OCI-LY1 (cell line): ENCODE results near the gene TPST2.

Experiments used
- H2AFZ ChIP-seq: fragments of 200-600 bp; sonication (generic), shearing (Covaris generic); 2 replicates; pipeline ENCODE4 v1.6.0; 2014; ENCODE audit warnings: antibody characterized with exemption, mild to moderate bottlenecking, low read length
- H3F3A ChIP-seq: fragments of 200-600 bp; sonication (generic), shearing (Covaris generic); 2 replicates; pipeline ENCODE4 v1.6.0; 2014; ENCODE audit warnings: mild to moderate bottlenecking, antibody characterized with exemption, low read length, moderate library complexity; ENCODE audit not compliant: insufficient read depth
- H3K27ac ChIP-seq: fragments of 200-600 bp; sonication (generic); 2 replicates; pipeline ENCODE4 v1.5.1; 2014; ENCODE audit warnings: low read length, mixed run types, mild to moderate bottlenecking, low read depth; ENCODE audit not compliant: poor library complexity, severe bottlenecking
- H3K27me3 ChIP-seq: fragments of 200-600 bp; sonication (generic); 2 replicates; pipeline ENCODE4 v1.6.0; 2014; ENCODE audit warnings: antibody characterized with exemption, mild to moderate bottlenecking, low read length, moderate library complexity; ENCODE audit not compliant: insufficient read depth
- H3K36me3 ChIP-seq: fragments of 200-600 bp; sonication (generic); 2 replicates; pipeline ENCODE4 v1.6.1; 2014; ENCODE audit warnings: mild to moderate bottlenecking, antibody characterized with exemption, low read length, moderate library complexity, mixed read lengths; ENCODE audit not compliant: insufficient read depth
- H3K4me1 ChIP-seq: fragments of 200-600 bp; sonication (generic); 2 replicates; pipeline ENCODE4 v1.5.1; 2014; ENCODE audit warnings: mild to moderate bottlenecking, low read length, moderate library complexity; ENCODE audit not compliant: insufficient read depth, severe bottlenecking
- H3K4me2 ChIP-seq: fragments of 200-600 bp; sonication (generic), shearing (Covaris generic); 2 replicates; pipeline ENCODE4 v1.6.1; 2014; ENCODE audit warnings: low read length
- H3K4me3 ChIP-seq: fragments of 200-600 bp; sonication (generic); 2 replicates; pipeline ENCODE4 v1.5.1; 2014; ENCODE audit warnings: low read length, low read depth, mild to moderate bottlenecking, mixed read lengths; ENCODE audit not compliant: poor library complexity, severe bottlenecking
- H3K79me2 ChIP-seq: fragments of 200-600 bp; shearing (Covaris generic); 2 replicates; pipeline ENCODE4 v1.6.1; 2016; ENCODE audit warnings: mixed run types, low read length, mixed read lengths; ENCODE audit not compliant: insufficient read depth
- H3K9ac ChIP-seq: fragments of 200-600 bp; sonication (generic), shearing (Covaris generic); 2 replicates; pipeline ENCODE4 v1.6.1; 2014; ENCODE audit warnings: mild to moderate bottlenecking, low read length, mixed read lengths
- H3K9me2 ChIP-seq: fragments of 200-600 bp; sonication (generic), shearing (Covaris generic); 2 replicates; pipeline ENCODE4 v1.6.1; 2014; ENCODE audit warnings: low read depth, mild to moderate bottlenecking, low read length, mixed read lengths
- H3K9me3 ChIP-seq: fragments of 200-600 bp; shearing (Covaris generic); 2 replicates; pipeline ENCODE4 v1.6.1; 2014; ENCODE audit warnings: low read length, mixed read lengths
- H4K20me1 ChIP-seq: fragments of 200-600 bp; sonication (generic), shearing (Covaris generic); 2 replicates; pipeline ENCODE4 v1.6.0; 2016; ENCODE audit warnings: mild to moderate bottlenecking, low read length; ENCODE audit not compliant: insufficient read depth
- CTCF ChIP-seq: fragments of 200-600 bp; sonication (generic), shearing (Covaris generic); IDR thresholded peaks from 2 replicates; pipeline ENCODE4 v1.5.1; 2017; ENCODE audit warnings: mild to moderate bottlenecking, antibody characterized with exemption, low read length, moderate library complexity, mixed read lengths
- EZH2 ChIP-seq: fragments of 200-600 bp; sonication (generic), shearing (Covaris generic); IDR thresholded peaks from 2 replicates; pipeline ENCODE4 v1.8.0; 2017; ENCODE audit warnings: borderline replicate concordance, mixed run types, mild to moderate bottlenecking, antibody characterized with exemption, low read length, moderate library complexity, mixed read lengths

Gene TPST2

GRCh38 chr22:26501996-26502395 is 87.9 kb downstream of the TPST2 start:
- H3K4me2 ChIP-seq: no peak overlapping the region
- no peak overlapping the region for H3K27ac ChIP-seq
- peaks cover 83% of the 10 kb centered on the region for H3K36me3 ChIP-seq
- no peak overlapping the region for H2AFZ ChIP-seq
- no peaks in the 10 kb centered on the region for H3F3A ChIP-seq
- no peak overlapping the region for H3K9ac ChIP-seq
- no peak overlapping the region for H3K4me3 ChIP-seq
- H3K4me1 ChIP-seq: peaks cover 18% of the 10 kb centered on the region
- H3K79me2 ChIP-seq: no peaks in the 10 kb centered on the region
- TF ChIP-seq EZH2 (no peak), CTCF (no peak)
- no peaks in the 10 kb centered on the region for H3K9me3 ChIP-seq
- no peaks in the 10 kb centered on the region for H4K20me1 ChIP-seq
- no peaks in the 10 kb centered on the region for H3K27me3 ChIP-seq
- no peaks in the 10 kb centered on the region for H3K9me2 ChIP-seq

GRCh38 chr22:26499188-26499703 is 90.7 kb downstream of the TPST2 start:
- peaks cover 18% of the 10 kb centered on the region for H3K4me1 ChIP-seq
- peaks cover 86% of the 10 kb centered on the region for H3K36me3 ChIP-seq
- no peak overlapping the region for H3K9ac ChIP-seq

GRCh38 chr22:26496456-26496855 is 93.5 kb downstream of the TPST2 start:
- H3K4me3 ChIP-seq: no peak overlapping the region
- no peaks in the 10 kb centered on the region for H3K9me3 ChIP-seq
- H2AFZ ChIP-seq: no peak overlapping the region
- H4K20me1 ChIP-seq: no peaks in the 10 kb centered on the region
- H3K4me2 ChIP-seq: no peak overlapping the region
- H3K36me3 ChIP-seq: peaks cover 87% of the 10 kb centered on the region
- H3K4me1 ChIP-seq: no peaks in the 10 kb centered on the region
- TF ChIP-seq CTCF: no peak
- no peak for TF ChIP-seq EZH2
- no peaks in the 10 kb centered on the region for H3F3A ChIP-seq
- H3K9ac ChIP-seq: no peak overlapping the region
- H3K27ac ChIP-seq: no peak overlapping the region
- no peaks in the 10 kb centered on the region for H3K9me2 ChIP-seq
- no peaks in the 10 kb centered on the region for H3K27me3 ChIP-seq
- no peaks in the 10 kb centered on the region for H3K79me2 ChIP-seq

More at GRCh38 chr22:26499188-26499703, 90.7 kb downstream of the TPST2 start:
- Histone ChIP-seq H3F3A (no peaks in the 10 kb centered on the region), H3K27ac (no peak overlapping the region), H4K20me1 (no peaks in the 10 kb centered on the region), H3K4me2 (no peak overlapping the region), H2AFZ (no peak overlapping the region), H3K79me2 (no peaks in the 10 kb centered on the region), H3K9me2 (no peaks in the 10 kb centered on the region), H3K4me3 (no peak overlapping the region), H3K27me3 (no peaks in the 10 kb centered on the region), H3K9me3 (no peaks in the 10 kb centered on the region)
- TF ChIP-seq CTCF (no peak), EZH2 (no peak)
